ENCODE measurements around the gene TMCC3. TPM values are rescaled to one million over a fixed set of nuclear protein-coding genes. Genes with fewer than 3 reads are reported as not detected.

Gene TMCC3
- total and polyA plus RNA-seq, 9 of the 15 experiments (the other 6 are each of a cell fraction or from before 2014, with no cell fraction given) = not detected

DNA sequence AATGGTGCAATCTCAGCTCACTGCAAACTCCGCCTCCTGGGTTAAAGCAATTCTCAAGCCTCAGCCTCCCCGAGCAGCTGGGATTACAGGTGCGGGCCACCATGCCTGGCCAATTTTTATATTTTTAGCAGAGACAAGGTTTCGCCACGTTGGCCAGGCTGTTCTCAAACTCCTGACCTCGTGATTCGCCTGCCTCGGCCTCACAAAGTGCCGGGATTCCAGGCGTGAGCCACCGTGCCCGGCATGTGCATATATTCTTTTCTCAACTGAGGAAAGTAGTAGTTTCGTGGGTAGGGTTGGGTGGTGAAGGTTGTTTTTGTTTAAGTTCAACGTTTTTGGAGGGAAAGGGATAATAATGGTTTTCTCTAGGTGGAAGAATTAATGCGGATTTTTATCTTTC, 96.5 kb downstream of the TMCC3 start:
- no peak overlapping the region for H3K4me2 ChIP-seq (ENCODE audit: insufficient read depth, low read length)
- POLR2A ChIA-PET = no interaction called here
- no peak overlapping the region for H3K9ac ChIP-seq (ENCODE audit: insufficient read depth in 1 of 2, low read depth in 2 of 2, low read length in 2 of 2)
- H3K9me1 ChIP-seq (ENCODE audit: control insufficient read depth, insufficient read depth, low read length) = no peaks in the 10 kb centered on the region
- no peak overlapping the region for H3K4me3 ChIP-seq
- no peaks in the 10 kb centered on the region for H4K20me1 ChIP-seq (replicated peaks; ENCODE audit: control insufficient read depth, insufficient read depth, low read length)
- no peak overlapping the region for H3K27ac ChIP-seq (ENCODE audit: extremely low read depth, low read depth, low read length)
- intact Hi-C loops (cut with micrococcal nuclease) (no loop called here), in situ Hi-C loops (cut with MboI) (no loop called here)
- no peaks in the 10 kb centered on the region for H3K79me2 ChIP-seq (ENCODE audit: control insufficient read depth, insufficient read depth, low read length)
- ATAC-seq (no peak), DNase-seq (ENCODE audit: extremely low read depth in 1 of 4, low spot score in 3 of 4) (no peak), FAIRE-seq (no peak)
- no peaks in the 10 kb centered on the region for H3K9me3 ChIP-seq (replicated peaks; ENCODE audit: control insufficient read depth, insufficient read depth, low read depth, low read length)
- H3K4me1 ChIP-seq (replicated peaks in 1 of 2; ENCODE audit: control insufficient read depth in 2 of 2, insufficient read depth in 2 of 2, low read length in 2 of 2) = no peaks in the 10 kb centered on the region
- no peaks in the 10 kb centered on the region for H3K36me3 ChIP-seq (ENCODE audit: control insufficient read depth, insufficient read depth, low read length)
- TF ChIP-seq, protein P1, sequence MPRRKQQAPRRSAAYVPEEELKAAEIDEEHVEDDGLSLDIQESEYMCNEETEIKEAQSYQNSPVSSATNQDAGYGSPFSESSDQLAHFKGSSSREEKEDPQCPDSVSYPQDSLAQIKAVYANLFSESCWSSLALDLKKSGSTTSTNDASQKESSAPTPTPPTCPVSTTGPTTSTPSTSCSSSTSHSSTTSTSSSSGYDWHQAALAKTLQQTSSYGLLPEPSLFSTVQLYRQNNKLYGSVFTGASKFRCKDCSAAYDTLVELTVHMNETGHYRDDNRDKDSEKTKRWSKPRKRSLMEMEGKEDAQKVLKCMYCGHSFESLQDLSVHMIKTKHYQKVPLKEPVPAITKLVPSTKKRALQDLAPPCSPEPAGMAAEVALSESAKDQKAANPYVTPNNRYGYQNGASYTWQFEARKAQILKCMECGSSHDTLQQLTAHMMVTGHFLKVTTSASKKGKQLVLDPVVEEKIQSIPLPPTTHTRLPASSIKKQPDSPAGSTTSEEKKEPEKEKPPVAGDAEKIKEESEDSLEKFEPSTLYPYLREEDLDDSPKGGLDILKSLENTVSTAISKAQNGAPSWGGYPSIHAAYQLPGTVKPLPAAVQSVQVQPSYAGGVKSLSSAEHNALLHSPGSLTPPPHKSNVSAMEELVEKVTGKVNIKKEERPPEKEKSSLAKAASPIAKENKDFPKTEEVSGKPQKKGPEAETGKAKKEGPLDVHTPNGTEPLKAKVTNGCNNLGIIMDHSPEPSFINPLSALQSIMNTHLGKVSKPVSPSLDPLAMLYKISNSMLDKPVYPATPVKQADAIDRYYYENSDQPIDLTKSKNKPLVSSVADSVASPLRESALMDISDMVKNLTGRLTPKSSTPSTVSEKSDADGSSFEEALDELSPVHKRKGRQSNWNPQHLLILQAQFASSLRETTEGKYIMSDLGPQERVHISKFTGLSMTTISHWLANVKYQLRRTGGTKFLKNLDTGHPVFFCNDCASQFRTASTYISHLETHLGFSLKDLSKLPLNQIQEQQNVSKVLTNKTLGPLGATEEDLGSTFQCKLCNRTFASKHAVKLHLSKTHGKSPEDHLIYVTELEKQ (CRISPR knock-in tag; IDR thresholded peaks at IDR 0.05) = no peak
- TF ChIP-seq RBM14 (IDR thresholded peaks at IDR 0.05; ENCODE audit: borderline replicate concordance, insufficient read depth, low read depth, low read length) (no peak), ZNF174 (CRISPR knock-in tag; IDR thresholded peaks at IDR 0.05) (no peak), ATF1 (CRISPR knock-in tag; IDR thresholded peaks at IDR 0.05) (no peak), ATF1 (tag; IDR thresholded peaks at IDR 0.05) (no peak), POLR2G (IDR thresholded peaks at IDR 0.05; ENCODE audit: low read depth, low read length) (no peak), ZNF408 (CRISPR knock-in tag; IDR thresholded peaks at IDR 0.05; ENCODE audit: low read depth) (no peak), HNRNPL (IDR thresholded peaks at IDR 0.05; ENCODE audit: low read depth, low read length) (no peak), GABPB2 (CRISPR knock-in tag; conservative IDR thresholded peaks at IDR 0.05) (no peak)
- TF ChIP-seq, protein P2, sequence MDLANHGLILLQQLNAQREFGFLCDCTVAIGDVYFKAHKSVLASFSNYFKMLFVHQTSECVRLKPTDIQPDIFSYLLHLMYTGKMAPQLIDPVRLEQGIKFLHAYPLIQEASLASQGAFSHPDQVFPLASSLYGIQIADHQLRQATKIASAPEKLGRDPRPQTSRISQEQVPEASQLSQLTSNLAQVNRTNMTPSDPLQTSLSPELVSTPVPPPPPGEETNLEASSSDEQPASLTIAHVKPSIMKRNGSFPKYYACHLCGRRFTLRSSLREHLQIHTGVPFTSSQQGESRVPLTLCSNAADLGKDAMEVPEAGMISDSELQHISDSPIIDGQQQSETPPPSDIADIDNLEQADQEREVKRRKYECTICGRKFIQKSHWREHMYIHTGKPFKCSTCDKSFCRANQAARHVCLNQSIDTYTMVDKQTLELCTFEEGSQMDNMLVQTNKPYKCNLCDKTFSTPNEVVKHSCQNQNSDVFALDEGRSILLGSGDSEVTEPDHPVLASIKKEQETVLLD (IDR thresholded peaks at IDR 0.05) = no peak
- TF ChIP-seq, protein P3, sequence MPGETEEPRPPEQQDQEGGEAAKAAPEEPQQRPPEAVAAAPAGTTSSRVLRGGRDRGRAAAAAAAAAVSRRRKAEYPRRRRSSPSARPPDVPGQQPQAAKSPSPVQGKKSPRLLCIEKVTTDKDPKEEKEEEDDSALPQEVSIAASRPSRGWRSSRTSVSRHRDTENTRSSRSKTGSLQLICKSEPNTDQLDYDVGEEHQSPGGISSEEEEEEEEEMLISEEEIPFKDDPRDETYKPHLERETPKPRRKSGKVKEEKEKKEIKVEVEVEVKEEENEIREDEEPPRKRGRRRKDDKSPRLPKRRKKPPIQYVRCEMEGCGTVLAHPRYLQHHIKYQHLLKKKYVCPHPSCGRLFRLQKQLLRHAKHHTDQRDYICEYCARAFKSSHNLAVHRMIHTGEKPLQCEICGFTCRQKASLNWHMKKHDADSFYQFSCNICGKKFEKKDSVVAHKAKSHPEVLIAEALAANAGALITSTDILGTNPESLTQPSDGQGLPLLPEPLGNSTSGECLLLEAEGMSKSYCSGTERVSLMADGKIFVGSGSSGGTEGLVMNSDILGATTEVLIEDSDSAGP (CRISPR knock-in tag; IDR thresholded peaks at IDR 0.05) = no peak
- TF ChIP-seq, protein P4, sequence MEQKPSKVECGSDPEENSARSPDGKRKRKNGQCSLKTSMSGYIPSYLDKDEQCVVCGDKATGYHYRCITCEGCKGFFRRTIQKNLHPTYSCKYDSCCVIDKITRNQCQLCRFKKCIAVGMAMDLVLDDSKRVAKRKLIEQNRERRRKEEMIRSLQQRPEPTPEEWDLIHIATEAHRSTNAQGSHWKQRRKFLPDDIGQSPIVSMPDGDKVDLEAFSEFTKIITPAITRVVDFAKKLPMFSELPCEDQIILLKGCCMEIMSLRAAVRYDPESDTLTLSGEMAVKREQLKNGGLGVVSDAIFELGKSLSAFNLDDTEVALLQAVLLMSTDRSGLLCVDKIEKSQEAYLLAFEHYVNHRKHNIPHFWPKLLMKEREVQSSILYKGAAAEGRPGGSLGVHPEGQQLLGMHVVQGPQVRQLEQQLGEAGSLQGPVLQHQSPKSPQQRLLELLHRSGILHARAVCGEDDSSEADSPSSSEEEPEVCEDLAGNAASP (IDR thresholded peaks at IDR 0.05) = no peak
- TF ChIP-seq, protein P5, sequence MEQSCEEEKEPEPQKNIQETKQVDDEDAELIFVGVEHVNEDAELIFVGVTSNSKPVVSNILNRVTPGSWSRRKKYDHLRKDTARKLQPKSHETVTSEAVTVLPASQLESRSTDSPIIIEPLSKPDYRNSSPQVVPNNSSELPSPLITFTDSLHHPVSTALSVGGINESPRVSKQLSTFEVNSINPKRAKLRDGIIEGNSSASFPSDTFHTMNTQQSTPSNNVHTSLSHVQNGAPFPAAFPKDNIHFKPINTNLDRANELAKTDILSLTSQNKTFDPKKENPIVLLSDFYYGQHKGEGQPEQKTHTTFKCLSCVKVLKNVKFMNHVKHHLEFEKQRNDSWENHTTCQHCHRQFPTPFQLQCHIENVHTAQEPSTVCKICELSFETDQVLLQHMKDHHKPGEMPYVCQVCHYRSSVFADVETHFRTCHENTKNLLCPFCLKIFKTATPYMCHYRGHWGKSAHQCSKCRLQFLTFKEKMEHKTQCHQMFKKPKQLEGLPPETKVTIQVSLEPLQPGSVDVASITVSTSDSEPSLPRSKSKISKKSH (CRISPR knock-in tag; IDR thresholded peaks at IDR 0.05) = no peak
- no peaks in the 10 kb centered on the region; a peak in 1 of 5 replicates for H3K27me3 ChIP-seq (ENCODE audit: control insufficient read depth in 2 of 2, insufficient read depth in 2 of 2, low read length in 2 of 2)
- CTCF ChIA-PET (ENCODE audit: low intra/inter-chr PET ratio) = no interaction called here
- BruUV-seq (replicated peaks) = no TSS peak
- no peak overlapping the region for H2AFZ ChIP-seq (ENCODE audit: low read depth, low read length)
- 2% methylated on average over 15 of the region's 15 CpGs for WGBS (ENCODE audit: insufficient coverage, low coverage, missing lambda C conversion rate)

All from K562 (cell line).